K562 (cell line): ENCODE data around the gene GPR68.

Experiments
- BDP1 ChIP-seq: IDR thresholded peaks from 3 replicates; pipeline ENCODE4 v1.6.1; 2011; ENCODE audit not compliant: insufficient read length, insufficient read depth
- EGR1 ChIP-seq: fragments of 450-650 bp; conservative IDR thresholded peaks from 2 replicates; pipeline ENCODE4 v1.6.1; 2017; ENCODE audit warnings: mild to moderate bottlenecking
- FOXM1 ChIP-seq, 2 experiments: fragments of 450-650 bp in 1 of 2; sonication (generic) in 1 of 2; formaldehyde crosslinking in 1 of 2; IDR thresholded peaks; 2 replicates each; pipeline versions ENCODE4 v1.6.1 to v1.9.0; 2017 to 2022; ENCODE audit warnings: low read depth in 2 of 2, mild to moderate bottlenecking in 2 of 2, missing genetic modification reagents in 1 of 2, moderate library complexity in 1 of 2
- LEF1 ChIP-seq: fragments of 450-650 bp; IDR thresholded peaks from 2 replicates; pipeline ENCODE4 v1.6.1; 2016; ENCODE audit warnings: mild to moderate bottlenecking
- REST ChIP-seq, 2 experiments: fragments of 450-650 bp; formaldehyde crosslinking in 1 of 2; IDR thresholded peaks; 2 replicates each; pipeline versions ENCODE4 v1.4.0 to v1.6.1; 2014 to 2020; ENCODE audit warnings: mild to moderate bottlenecking in 2 of 2, borderline replicate concordance in 1 of 2, low read depth in 1 of 2
- SREBF2 ChIP-seq: sonication (generic); formaldehyde crosslinking; IDR thresholded peaks from 2 replicates; pipeline ENCODE4 v1.4.0; 2020; ENCODE audit warnings: mild to moderate bottlenecking, missing genetic modification reagents

GRCh38 chr14:91187271-91187670 is 57.2 kb downstream of the GPR68 start:
- TF ChIP-seq SREBF2, result no peak
- TF ChIP-seq REST (IDR thresholded peaks at IDR 0.05; ENCODE audit: borderline replicate concordance), result no peak
- no peak for TF ChIP-seq REST (CRISPR knock-in tag; IDR thresholded peaks at IDR 0.05; ENCODE audit: low read depth)
- TF ChIP-seq EGR1, result no peak
- TF ChIP-seq LEF1, result no peak
- no peak for TF ChIP-seq BDP1
- no peak for TF ChIP-seq FOXM1 (IDR thresholded peaks at IDR 0.05; ENCODE audit: low read depth)
- no peak for TF ChIP-seq FOXM1 (CRISPR knock-in tag; IDR thresholded peaks at IDR 0.05; ENCODE audit: low read depth)
